ENCODE results near the gene SDK2.

GRCh38 chr17:73297934-73298861 lies 346.0 kb downstream of the SDK2 start:
- TF ChIP-seq SIN3A (IDR thresholded peaks at IDR 0.05; ENCODE audit: borderline replicate concordance, insufficient read depth, low read length) = peak; percentile 61; the same call in 1 of the 2 replicates
- TF ChIP-seq POLR2AphosphoS5 (IDR thresholded peaks at IDR 0.05; ENCODE audit: low read depth, low read length) = no peak
- TF ChIP-seq REST (IDR thresholded peaks at IDR 0.05; ENCODE audit: insufficient read depth in 1 of 2, low read depth in 2 of 2, low read length in 2 of 2) = no peak
